ENCODE measurements around the gene FSTL5. TPM values are rescaled to one million over a fixed set of nuclear protein-coding genes. Genes with fewer than 3 reads are reported as not detected.

FSTL5 gene
- total and polyA plus RNA-seq, 9 of the 15 experiments (the other 6 are each of a cell fraction or from before 2014, with no cell fraction given) = 0.09 to 3.1 (median 0.50) TPM; not detected in 1

DNA sequence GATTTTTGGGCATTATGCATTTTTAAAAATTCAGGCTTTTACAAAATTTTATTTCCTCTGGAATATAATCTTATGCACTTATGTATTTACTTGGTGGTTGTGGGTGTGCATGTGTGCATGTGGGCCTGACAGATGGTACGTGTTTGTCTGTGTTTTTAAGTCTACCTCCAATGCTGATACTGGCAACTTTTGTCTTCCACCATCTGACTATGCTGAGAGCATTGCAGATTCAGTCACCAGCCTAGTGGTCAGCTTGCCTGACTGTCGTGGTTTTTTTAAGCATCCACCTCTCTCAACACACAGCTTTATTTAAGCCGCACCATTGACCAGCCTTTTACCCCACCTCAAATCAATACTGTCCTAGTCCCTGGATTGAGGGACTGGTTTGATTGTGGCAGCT lies 37.1 kb downstream of the FSTL5 start (continued):
- TF ChIP-seq BRF2 (IDR thresholded peaks at IDR 0.05; ENCODE audit: borderline replicate concordance, insufficient read depth, insufficient read length) (no peak), RNF2 (IDR thresholded peaks at IDR 0.05) (no peak), SRSF9 (IDR thresholded peaks at IDR 0.05; ENCODE audit: borderline replicate concordance, low read depth, low read length) (no peak), ILF3 (IDR thresholded peaks at IDR 0.05; ENCODE audit: borderline replicate concordance) (no peak), THRA (IDR thresholded peaks at IDR 0.05) (no peak), NR4A1 (CRISPR knock-in tag; IDR thresholded peaks at IDR 0.05) (no peak), NR4A1 (tag; IDR thresholded peaks at IDR 0.05) (no peak), PHB2 (IDR thresholded peaks at IDR 0.05; ENCODE audit: low read depth) (no peak), RBM39 (optimal IDR thresholded peaks at IDR 0.05; ENCODE audit: low read depth, low read length) (no peak)
- TF ChIP-seq, protein P1, sequence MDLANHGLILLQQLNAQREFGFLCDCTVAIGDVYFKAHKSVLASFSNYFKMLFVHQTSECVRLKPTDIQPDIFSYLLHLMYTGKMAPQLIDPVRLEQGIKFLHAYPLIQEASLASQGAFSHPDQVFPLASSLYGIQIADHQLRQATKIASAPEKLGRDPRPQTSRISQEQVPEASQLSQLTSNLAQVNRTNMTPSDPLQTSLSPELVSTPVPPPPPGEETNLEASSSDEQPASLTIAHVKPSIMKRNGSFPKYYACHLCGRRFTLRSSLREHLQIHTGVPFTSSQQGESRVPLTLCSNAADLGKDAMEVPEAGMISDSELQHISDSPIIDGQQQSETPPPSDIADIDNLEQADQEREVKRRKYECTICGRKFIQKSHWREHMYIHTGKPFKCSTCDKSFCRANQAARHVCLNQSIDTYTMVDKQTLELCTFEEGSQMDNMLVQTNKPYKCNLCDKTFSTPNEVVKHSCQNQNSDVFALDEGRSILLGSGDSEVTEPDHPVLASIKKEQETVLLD (IDR thresholded peaks at IDR 0.05) = no peak
- TF ChIP-seq, protein P2, sequence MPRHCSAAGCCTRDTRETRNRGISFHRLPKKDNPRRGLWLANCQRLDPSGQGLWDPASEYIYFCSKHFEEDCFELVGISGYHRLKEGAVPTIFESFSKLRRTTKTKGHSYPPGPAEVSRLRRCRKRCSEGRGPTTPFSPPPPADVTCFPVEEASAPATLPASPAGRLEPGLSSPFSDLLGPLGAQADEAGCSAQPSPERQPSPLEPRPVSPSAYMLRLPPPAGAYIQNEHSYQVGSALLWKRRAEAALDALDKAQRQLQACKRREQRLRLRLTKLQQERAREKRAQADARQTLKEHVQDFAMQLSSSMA (CRISPR knock-in tag; IDR thresholded peaks at IDR 0.05) = no peak
